Measurements from ENCODE around the gene PARM1.

The PARM1 gene

DNA sequence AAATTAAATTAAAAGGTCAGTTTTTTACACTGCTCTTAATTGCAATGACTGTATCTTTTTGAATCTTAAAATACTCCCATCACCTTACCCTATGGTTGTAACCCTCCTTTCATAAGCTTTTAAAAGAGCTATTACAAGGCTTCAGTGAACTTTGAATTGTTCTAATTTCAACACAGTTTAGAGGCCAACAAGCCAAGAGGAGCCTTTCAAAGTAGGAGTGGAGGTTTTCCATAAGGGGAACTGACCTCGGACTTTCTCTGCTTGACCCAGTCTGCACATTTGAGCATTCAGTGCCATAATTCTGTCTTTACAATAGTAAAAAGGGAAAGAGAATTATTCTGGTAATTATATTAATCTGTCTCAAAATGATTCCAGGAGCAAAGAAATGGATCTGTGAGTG, 98.9 kb downstream of the PARM1 start:
- no peaks in the 10 kb centered on the region for H3K9me3 ChIP-seq
- TF ChIP-seq, protein P1, sequence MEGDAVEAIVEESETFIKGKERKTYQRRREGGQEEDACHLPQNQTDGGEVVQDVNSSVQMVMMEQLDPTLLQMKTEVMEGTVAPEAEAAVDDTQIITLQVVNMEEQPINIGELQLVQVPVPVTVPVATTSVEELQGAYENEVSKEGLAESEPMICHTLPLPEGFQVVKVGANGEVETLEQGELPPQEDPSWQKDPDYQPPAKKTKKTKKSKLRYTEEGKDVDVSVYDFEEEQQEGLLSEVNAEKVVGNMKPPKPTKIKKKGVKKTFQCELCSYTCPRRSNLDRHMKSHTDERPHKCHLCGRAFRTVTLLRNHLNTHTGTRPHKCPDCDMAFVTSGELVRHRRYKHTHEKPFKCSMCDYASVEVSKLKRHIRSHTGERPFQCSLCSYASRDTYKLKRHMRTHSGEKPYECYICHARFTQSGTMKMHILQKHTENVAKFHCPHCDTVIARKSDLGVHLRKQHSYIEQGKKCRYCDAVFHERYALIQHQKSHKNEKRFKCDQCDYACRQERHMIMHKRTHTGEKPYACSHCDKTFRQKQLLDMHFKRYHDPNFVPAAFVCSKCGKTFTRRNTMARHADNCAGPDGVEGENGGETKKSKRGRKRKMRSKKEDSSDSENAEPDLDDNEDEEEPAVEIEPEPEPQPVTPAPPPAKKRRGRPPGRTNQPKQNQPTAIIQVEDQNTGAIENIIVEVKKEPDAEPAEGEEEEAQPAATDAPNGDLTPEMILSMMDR (IDR thresholded peaks at IDR 0.05), result no peak
- H3K36me3 ChIP-seq, result no peaks in the 10 kb centered on the region
- peaks cover 25 to 31% of the 10 kb centered on the region in 2 experiments for H3K4me1 ChIP-seq (ENCODE audit: control insufficient read depth in 1 of 2, insufficient read depth in 1 of 2, low read depth in 1 of 2, low read length in 1 of 2)
- H3K27me3 ChIP-seq, result no peaks in the 10 kb centered on the region
- no peak overlapping the region for H3K27ac ChIP-seq
- no peak overlapping the region for H3K4me3 ChIP-seq (ENCODE audit: low read depth in 1 of 2, low read length in 1 of 2)

DNA sequence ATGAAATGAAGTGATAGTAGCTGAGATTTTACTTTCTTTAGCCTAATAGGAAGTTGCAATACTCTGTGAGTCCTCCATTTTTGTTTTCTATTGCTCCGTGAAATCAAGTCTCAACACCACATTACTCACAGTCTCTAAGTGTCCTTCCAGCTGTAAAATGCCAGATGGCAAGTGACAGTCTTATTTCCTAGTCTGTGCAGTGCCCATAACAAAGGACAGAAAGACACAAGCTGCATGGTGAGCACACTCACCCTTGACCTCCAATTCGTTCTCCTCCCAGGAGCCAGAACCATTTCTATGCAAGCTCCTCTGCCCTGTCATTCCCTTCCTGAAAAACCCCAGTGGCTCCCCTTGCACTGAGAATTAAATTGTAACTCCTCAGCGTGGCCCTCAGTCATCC, 101.6 kb downstream of the PARM1 start:
- peaks cover 25 to 31% of the 10 kb centered on the region in 2 experiments for H3K4me1 ChIP-seq (ENCODE audit: control insufficient read depth in 1 of 2, insufficient read depth in 1 of 2, low read depth in 1 of 2, low read length in 1 of 2)
- no peak overlapping the region for H3K27ac ChIP-seq
- no peaks in the 10 kb centered on the region for H3K27me3 ChIP-seq
- H3K4me3 ChIP-seq (ENCODE audit: low read depth in 1 of 2, low read length in 1 of 2), result no peak overlapping the region
- TF ChIP-seq, protein P1 (IDR thresholded peaks at IDR 0.05), result no peak
- no peaks in the 10 kb centered on the region for H3K9me3 ChIP-seq
- H3K36me3 ChIP-seq, result no peaks in the 10 kb centered on the region

DNA sequence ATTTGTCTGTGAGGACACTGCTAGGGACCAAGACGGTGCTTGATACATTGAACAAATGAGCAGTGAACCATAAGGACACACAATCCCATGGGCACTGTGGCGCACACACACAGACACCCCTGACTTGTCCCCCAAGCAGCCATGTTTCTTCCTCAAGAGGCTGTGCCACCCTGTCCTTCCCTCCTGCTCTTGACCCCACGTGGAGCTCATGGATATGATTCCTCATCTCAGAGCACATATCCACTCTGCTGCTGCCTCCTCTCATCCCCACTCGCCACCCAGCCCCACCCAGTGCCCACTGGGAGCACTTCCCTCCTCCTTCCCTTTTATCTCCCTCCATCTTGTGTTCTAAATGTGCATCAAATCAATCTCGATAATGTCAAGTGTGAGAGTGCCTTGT, 102.4 kb downstream of the PARM1 start:
- Histone ChIP-seq H3K27me3 (no peaks in the 10 kb centered on the region), H3K4me1 (ENCODE audit: control insufficient read depth in 1 of 2, insufficient read depth in 1 of 2, low read depth in 1 of 2, low read length in 1 of 2) (peaks cover 24 to 29% of the 10 kb centered on the region in 2 experiments), H3K36me3 (no peaks in the 10 kb centered on the region), H3K4me3 (ENCODE audit: low read depth in 1 of 2, low read length in 1 of 2) (no peak overlapping the region), H3K9me3 (no peaks in the 10 kb centered on the region), H3K27ac (peak overlapping the region; percentile 38)
- TF ChIP-seq, protein P1 (IDR thresholded peaks at IDR 0.05), result no peak

DNA sequence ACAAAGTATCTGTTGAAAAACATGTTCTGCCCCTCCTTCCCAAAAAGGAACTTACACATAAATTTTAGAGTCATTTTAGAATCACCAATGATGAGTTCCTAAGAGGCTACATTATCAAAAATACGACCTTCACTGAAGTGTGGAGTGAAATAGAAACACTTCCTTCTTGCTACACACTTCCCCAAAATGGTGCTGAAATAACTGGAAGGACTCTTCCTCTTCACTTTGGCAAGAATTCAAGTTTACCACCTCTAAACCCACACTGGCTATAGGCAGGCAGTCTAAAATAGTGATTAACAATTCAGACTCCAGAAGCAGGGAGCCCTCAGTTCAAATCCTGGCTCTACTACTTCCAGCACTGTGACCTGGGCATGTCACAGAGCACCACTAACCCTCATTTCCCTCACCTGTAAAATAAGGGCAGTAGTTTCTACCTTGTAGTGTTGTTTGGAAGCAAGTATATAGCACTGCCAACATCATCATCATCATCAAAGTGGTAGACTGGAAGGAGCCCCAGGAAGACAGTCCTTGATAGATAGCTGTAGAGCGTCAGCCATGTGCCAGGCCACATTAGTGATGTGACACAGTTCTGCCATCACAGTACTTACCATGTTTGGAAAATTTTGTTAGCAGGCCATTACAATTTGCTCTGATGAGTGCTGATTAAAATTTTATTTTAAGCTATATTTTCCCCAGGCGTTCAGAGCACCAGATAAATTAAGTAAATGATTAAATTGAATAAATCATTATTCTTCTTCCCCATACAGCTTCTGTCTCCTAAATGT, 103.3 kb downstream of the PARM1 start:
- H3K4me3 ChIP-seq (ENCODE audit: low read depth in 1 of 2, low read length in 1 of 2), result no peak overlapping the region

DNA sequence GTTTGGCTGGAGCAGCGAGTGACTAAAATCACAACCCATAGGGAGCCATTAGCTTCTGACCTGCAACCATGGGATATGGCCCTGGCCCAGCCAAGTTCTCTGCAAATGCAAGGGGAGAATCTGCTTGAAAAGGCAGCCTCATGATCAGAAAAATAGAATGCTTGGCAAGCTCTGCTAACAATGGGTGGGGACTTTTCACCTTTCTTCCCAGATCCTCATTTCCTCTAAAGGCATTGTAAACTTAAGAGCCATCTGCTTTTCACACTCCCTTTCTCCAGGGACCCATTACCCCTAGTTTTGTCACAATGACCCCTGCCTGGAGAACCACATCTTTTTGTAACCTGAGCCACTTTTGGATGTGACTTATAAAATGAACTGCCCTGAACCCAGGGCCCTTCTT, 104.3 kb downstream of the PARM1 start:
- Histone ChIP-seq H3K4me3 (ENCODE audit: low read depth in 1 of 2, low read length in 1 of 2) (no peak overlapping the region), H3K4me1 (ENCODE audit: control insufficient read depth in 1 of 2, insufficient read depth in 1 of 2, low read depth in 1 of 2, low read length in 1 of 2) (peaks cover 18 to 21% of the 10 kb centered on the region in 2 experiments), H3K27ac (no peak overlapping the region), H3K9me3 (no peaks in the 10 kb centered on the region), H3K36me3 (no peaks in the 10 kb centered on the region), H3K27me3 (no peaks in the 10 kb centered on the region)
- TF ChIP-seq, protein P1 (IDR thresholded peaks at IDR 0.05), result no peak

More for the DNA sequence above, 103.3 kb downstream of the PARM1 start:
- TF ChIP-seq, protein P1 (IDR thresholded peaks at IDR 0.05), result no peak
- H3K9me3 ChIP-seq, result no peaks in the 10 kb centered on the region
- H3K27ac ChIP-seq, result peak overlapping the region; percentile 38
- H3K27me3 ChIP-seq, result no peaks in the 10 kb centered on the region
- H3K36me3 ChIP-seq, result no peaks in the 10 kb centered on the region
- peaks cover 18 to 21% of the 10 kb centered on the region in 2 experiments for H3K4me1 ChIP-seq (ENCODE audit: control insufficient read depth in 1 of 2, insufficient read depth in 1 of 2, low read depth in 1 of 2, low read length in 1 of 2)

Measured in neutrophil (primary cell).